HL-60 (cell line): ENCODE measurements around the gene CYB5R4.

Source experiments
- DNase-seq, 2 experiments: peaks; one replicate each; pipeline ENCODE4 v3.0.0-alpha.2; 2010 to 2020; ENCODE audit warnings: low read depth in 1 of 2, low spot score in 1 of 2
- H3K27ac ChIP-seq: fragments of 250-450 bp; sonication (Bioruptor Pico); replicated peaks from 2 replicates; pipeline ENCODE4 v1.5.1; 2020; ENCODE audit warnings: mild to moderate bottlenecking, moderate library complexity
- H3K27me3 ChIP-seq: fragments of 250-450 bp; sonication (Bioruptor Pico); 2 replicates; pipeline ENCODE4 v1.5.1; 2021; ENCODE audit warnings: mild to moderate bottlenecking, moderate library complexity; ENCODE audit not compliant: insufficient read depth, poor library complexity, severe bottlenecking
- H3K4me3 ChIP-seq: replicated peaks from 2 replicates; pipeline ENCODE4 v1.5.1; 2011; ENCODE audit warnings: mild to moderate bottlenecking, control low read depth, low read length; ENCODE audit not compliant: insufficient read depth
- GABPA ChIP-seq: IDR thresholded peaks from 2 replicates; pipeline ENCODE4 v1.6.1; 2012; ENCODE audit warnings: low read depth
- POLR2AphosphoS5 ChIP-seq: IDR thresholded peaks from 2 replicates; pipeline ENCODE4 v1.6.1; 2012; ENCODE audit warnings: low read depth
- REST ChIP-seq: IDR thresholded peaks from 2 replicates; pipeline ENCODE4 v1.6.1; 2012; ENCODE audit warnings: low read depth; ENCODE audit not compliant: insufficient replicate concordance
- SPI1 ChIP-seq: IDR thresholded peaks from 2 replicates; pipeline ENCODE4 v1.6.1; 2012; ENCODE audit warnings: low read depth, mild to moderate bottlenecking, borderline replicate concordance
- TF ChIP-seq, protein P1 (sequence below): IDR thresholded peaks from one replicate; pipeline ENCODE4 v1.5.1; 2011; ENCODE audit warnings: low read length, control low read depth, inconsistent platforms; ENCODE audit not compliant: insufficient read depth

The CYB5R4 gene

GRCh38 chr6:83862776-83863471, 3.4 kb downstream of the CYB5R4 start:
- Histone ChIP-seq H3K27me3 (no peaks in the 10 kb centered on the region), H3K4me3 (no peak overlapping the region), H3K27ac (no peak overlapping the region)
- TF ChIP-seq, protein P1, sequence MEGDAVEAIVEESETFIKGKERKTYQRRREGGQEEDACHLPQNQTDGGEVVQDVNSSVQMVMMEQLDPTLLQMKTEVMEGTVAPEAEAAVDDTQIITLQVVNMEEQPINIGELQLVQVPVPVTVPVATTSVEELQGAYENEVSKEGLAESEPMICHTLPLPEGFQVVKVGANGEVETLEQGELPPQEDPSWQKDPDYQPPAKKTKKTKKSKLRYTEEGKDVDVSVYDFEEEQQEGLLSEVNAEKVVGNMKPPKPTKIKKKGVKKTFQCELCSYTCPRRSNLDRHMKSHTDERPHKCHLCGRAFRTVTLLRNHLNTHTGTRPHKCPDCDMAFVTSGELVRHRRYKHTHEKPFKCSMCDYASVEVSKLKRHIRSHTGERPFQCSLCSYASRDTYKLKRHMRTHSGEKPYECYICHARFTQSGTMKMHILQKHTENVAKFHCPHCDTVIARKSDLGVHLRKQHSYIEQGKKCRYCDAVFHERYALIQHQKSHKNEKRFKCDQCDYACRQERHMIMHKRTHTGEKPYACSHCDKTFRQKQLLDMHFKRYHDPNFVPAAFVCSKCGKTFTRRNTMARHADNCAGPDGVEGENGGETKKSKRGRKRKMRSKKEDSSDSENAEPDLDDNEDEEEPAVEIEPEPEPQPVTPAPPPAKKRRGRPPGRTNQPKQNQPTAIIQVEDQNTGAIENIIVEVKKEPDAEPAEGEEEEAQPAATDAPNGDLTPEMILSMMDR = no peak
- TF ChIP-seq SPI1 (no peak), POLR2AphosphoS5 (no peak)
- DNase-seq = no peak

DNA sequence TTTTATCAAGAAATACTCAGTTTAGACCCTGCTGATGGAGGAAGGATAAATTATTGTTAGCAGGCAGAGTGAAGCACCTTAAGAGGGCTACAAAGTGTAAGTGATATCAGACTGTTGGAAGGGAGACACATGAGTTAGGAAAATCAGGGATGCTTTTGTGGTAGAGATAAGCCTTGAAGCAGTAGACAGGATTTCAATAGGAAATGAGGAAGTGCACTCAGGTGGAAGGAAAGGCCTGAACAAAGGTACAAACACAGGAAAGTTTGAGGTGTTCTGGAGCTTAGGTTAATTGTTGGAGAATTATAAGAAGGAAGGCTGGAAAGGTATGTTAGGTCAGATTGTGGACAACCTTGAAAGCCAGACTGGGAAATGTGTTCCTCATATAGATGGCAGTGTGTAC, 7.6 kb downstream of the CYB5R4 start:
- no peaks in the 10 kb centered on the region for H3K27me3 ChIP-seq

GRCh38 chr6:83867527-83868161, 8.2 kb downstream of the CYB5R4 start:
- no peak for TF ChIP-seq POLR2AphosphoS5
- no peak for TF ChIP-seq SPI1
- no peak for TF ChIP-seq GABPA
- TF ChIP-seq, protein P1 = no peak
- TF ChIP-seq REST = no peak
- no peak overlapping the region for H3K27ac ChIP-seq
- peak; percentile 56 to 58 for DNase-seq
- no peak overlapping the region for H3K4me3 ChIP-seq
- no peaks in the 10 kb centered on the region for H3K27me3 ChIP-seq

More for the DNA sequence above, 7.6 kb downstream of the CYB5R4 start:
- Histone ChIP-seq H3K4me3 (no peak overlapping the region), H3K27ac (no peak overlapping the region)
- DNase-seq = no peak
- TF ChIP-seq GABPA (no peak), REST (no peak), SPI1 (peak; percentile 63)

GRCh38 chr6:83868639-83869038, 9.2 kb downstream of the CYB5R4 start:
- Histone ChIP-seq H3K27ac (no peak overlapping the region), H3K4me3 (no peak overlapping the region), H3K27me3 (no peaks in the 10 kb centered on the region)
- no peak for DNase-seq
- no peak for TF ChIP-seq REST
